ENCODE results near the gene MACROD2. TPM values are rescaled to one million over a fixed set of nuclear protein-coding genes. Genes with fewer than 3 reads are reported as not detected.

The MACROD2 gene
- total and polyA plus RNA-seq, 2 donors (not counting 1 experiment from before 2014, with no cell fraction given): 5.3 to 6.7 TPM

DNA sequence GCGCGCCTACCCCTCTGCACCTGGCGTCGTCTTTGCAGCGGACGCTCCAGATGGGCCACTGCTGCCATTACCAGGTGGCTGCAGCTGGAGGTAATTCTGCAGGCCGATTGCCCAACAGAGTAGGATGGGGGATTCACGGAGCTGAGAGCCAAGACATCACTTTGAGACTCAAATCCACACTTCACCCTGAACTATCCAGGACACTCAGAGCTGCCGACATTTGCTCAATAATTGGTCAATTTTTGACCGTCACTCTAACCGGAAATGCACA is 1037.0 kb downstream of the MACROD2 start:
- DNase-seq: no peak
- ChIA-PET CTCF (no interaction called here), POLR2A (no interaction called here)
- intact Hi-C loops (cut with micrococcal nuclease): no loop called here
- Histone ChIP-seq H3K27me3 (replicated peaks in 1 of 4; ENCODE audit: control extremely low read depth in 1 of 4, control insufficient read depth in 3 of 4, insufficient read depth in 4 of 4, low read length in 3 of 4) (no peaks in the 10 kb centered on the region), H3K9me3 (ENCODE audit: control extremely low read depth in 1 of 3, control insufficient read depth in 2 of 3, insufficient read depth in 1 of 3, low read length in 2 of 3) (peaks cover 0 to 9% (median 0%) of the 10 kb centered on the region in 3 donors), H3K36me3 (replicated peaks in 1 of 2; ENCODE audit: control extremely low read depth in 1 of 2, control insufficient read depth in 1 of 2, extremely low read depth in 1 of 2, insufficient read depth in 2 of 2, low read length in 1 of 2) (no peaks in the 10 kb centered on the region), H3K79me2 (ENCODE audit: control insufficient read depth, insufficient read depth, low read length) (no peaks in the 10 kb centered on the region), H3K4me1 (ENCODE audit: control insufficient read depth in 2 of 2, insufficient read depth in 2 of 2, low read length in 2 of 2) (no peaks in the 10 kb centered on the region), H3K9ac (ENCODE audit: low read length) (no peak overlapping the region), H3K4me2 (replicated peaks; ENCODE audit: low read depth, low read length, poor library complexity, severe bottlenecking) (no peak overlapping the region), H4K20me1 (ENCODE audit: control insufficient read depth, insufficient read depth, low read length, poor library complexity, severe bottlenecking) (no peaks in the 10 kb centered on the region), H3K27ac (ENCODE audit: low read length in 2 of 2) (no peak overlapping the region), H2AFZ (ENCODE audit: insufficient read depth, low read depth, low read length, poor library complexity, severe bottlenecking) (no peak overlapping the region), H3K4me3 (ENCODE audit: control extremely low read depth in 1 of 5, extremely low read depth in 1 of 5, insufficient read depth in 1 of 5, low read depth in 2 of 5, low read length in 4 of 5) (no peak overlapping the region)
- ATAC-seq (ENCODE audit: low read depth): no peak
- Mint-ChIP-seq H3K4me1 (no peaks in the 10 kb centered on the region), H3K27ac (no peak overlapping the region), H3K4me3 (no peak overlapping the region), H3K27me3 (no peaks in the 10 kb centered on the region), H3K9me3 (ENCODE audit: insufficient read depth) (no peaks in the 10 kb centered on the region)
- no peak for TF ChIP-seq EZH2 (IDR thresholded peaks at IDR 0.05; ENCODE audit: borderline replicate concordance, insufficient read depth, low read depth, low read length, poor library complexity, severe bottlenecking)
- TF ChIP-seq, protein P1, sequence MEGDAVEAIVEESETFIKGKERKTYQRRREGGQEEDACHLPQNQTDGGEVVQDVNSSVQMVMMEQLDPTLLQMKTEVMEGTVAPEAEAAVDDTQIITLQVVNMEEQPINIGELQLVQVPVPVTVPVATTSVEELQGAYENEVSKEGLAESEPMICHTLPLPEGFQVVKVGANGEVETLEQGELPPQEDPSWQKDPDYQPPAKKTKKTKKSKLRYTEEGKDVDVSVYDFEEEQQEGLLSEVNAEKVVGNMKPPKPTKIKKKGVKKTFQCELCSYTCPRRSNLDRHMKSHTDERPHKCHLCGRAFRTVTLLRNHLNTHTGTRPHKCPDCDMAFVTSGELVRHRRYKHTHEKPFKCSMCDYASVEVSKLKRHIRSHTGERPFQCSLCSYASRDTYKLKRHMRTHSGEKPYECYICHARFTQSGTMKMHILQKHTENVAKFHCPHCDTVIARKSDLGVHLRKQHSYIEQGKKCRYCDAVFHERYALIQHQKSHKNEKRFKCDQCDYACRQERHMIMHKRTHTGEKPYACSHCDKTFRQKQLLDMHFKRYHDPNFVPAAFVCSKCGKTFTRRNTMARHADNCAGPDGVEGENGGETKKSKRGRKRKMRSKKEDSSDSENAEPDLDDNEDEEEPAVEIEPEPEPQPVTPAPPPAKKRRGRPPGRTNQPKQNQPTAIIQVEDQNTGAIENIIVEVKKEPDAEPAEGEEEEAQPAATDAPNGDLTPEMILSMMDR (IDR thresholded peaks at IDR 0.05): no peak
- 98% methylated on average over 9 of the region's 11 CpGs for WGBS (ENCODE audit: insufficient coverage)

DNA sequence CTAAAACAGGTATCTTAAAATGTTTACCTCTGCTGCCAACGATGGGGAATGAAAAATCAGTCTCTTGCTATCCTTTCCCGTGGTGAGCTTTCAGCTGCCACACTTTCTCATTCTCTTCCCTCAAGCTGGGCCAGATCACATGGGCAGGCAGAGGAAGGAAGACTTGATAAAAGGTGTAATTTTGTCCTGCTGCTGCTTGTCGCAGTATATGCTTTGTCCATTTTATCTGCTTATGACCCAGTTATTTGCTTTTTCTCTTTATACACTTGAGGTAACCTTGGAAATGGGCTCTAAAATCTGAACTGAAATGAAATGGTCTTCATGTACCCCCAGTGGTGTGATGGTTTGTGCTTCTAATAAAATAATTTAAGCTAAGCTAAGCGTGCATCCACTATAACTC is 1038.0 kb downstream of the MACROD2 start:
- Mint-ChIP-seq H3K4me3 (no peak overlapping the region), H3K9me3 (ENCODE audit: insufficient read depth) (no peaks in the 10 kb centered on the region), H3K27me3 (no peaks in the 10 kb centered on the region), H3K4me1 (no peaks in the 10 kb centered on the region), H3K27ac (no peak overlapping the region)
- Histone ChIP-seq H3K27ac (ENCODE audit: low read length in 2 of 2) (no peak overlapping the region), H3K79me2 (ENCODE audit: control insufficient read depth, insufficient read depth, low read length) (no peaks in the 10 kb centered on the region), H4K20me1 (ENCODE audit: control insufficient read depth, insufficient read depth, low read length, poor library complexity, severe bottlenecking) (no peaks in the 10 kb centered on the region), H3K4me2 (replicated peaks; ENCODE audit: low read depth, low read length, poor library complexity, severe bottlenecking) (no peak overlapping the region), H3K9me3 (ENCODE audit: control extremely low read depth in 1 of 3, control insufficient read depth in 2 of 3, insufficient read depth in 1 of 3, low read length in 2 of 3) (peaks cover 0 to 9% (median 0%) of the 10 kb centered on the region in 3 donors), H2AFZ (ENCODE audit: insufficient read depth, low read depth, low read length, poor library complexity, severe bottlenecking) (no peak overlapping the region), H3K27me3 (replicated peaks in 1 of 4; ENCODE audit: control extremely low read depth in 1 of 4, control insufficient read depth in 3 of 4, insufficient read depth in 4 of 4, low read length in 3 of 4) (no peaks in the 10 kb centered on the region), H3K4me3 (ENCODE audit: control extremely low read depth in 1 of 5, extremely low read depth in 1 of 5, insufficient read depth in 1 of 5, low read depth in 2 of 5, low read length in 4 of 5) (no peak overlapping the region), H3K4me1 (ENCODE audit: control insufficient read depth in 2 of 2, insufficient read depth in 2 of 2, low read length in 2 of 2) (no peaks in the 10 kb centered on the region), H3K9ac (ENCODE audit: low read length) (no peak overlapping the region), H3K36me3 (replicated peaks in 1 of 2; ENCODE audit: control extremely low read depth in 1 of 2, control insufficient read depth in 1 of 2, extremely low read depth in 1 of 2, insufficient read depth in 2 of 2, low read length in 1 of 2) (no peaks in the 10 kb centered on the region)
- WGBS (ENCODE audit: insufficient coverage): 80% methylated on average over 1 of the region's 4 CpGs
- CTCF ChIA-PET: no interaction called here
- DNase-seq: no peak
- POLR2A ChIA-PET: no interaction called here
- ATAC-seq (ENCODE audit: low read depth): no peak
- TF ChIP-seq EZH2 (IDR thresholded peaks at IDR 0.05; ENCODE audit: borderline replicate concordance, insufficient read depth, low read depth, low read length, poor library complexity, severe bottlenecking): no peak
- TF ChIP-seq, protein P1 (IDR thresholded peaks at IDR 0.05): no peak
- intact Hi-C loops (cut with micrococcal nuclease): no loop called here
